Spleen (tissue), 7 donors: ENCODE measurements around the gene DRC1.

Experiments used
- CTCF ChIP-seq, 11 experiments: fragments of 200-600 bp in 7 of 11; fragments of 450-650 bp in 4 of 11; sonication (generic) in 4 of 11; IDR thresholded peaks in 8 of 11; conservative IDR thresholded peaks in 3 of 11; 1 replicate in 7 of 11; 2 replicates in 4 of 11; pipeline versions ENCODE4 v1.4.0 to v1.8.0; 2016 to 2021; ENCODE audit warnings: antibody characterized with exemption in 11 of 11, inconsistent platforms in 4 of 11, mild to moderate bottlenecking in 1 of 11
- POLR2A ChIP-seq, 3 donors: fragments of 450-650 bp; IDR thresholded peaks; one replicate each; pipeline ENCODE4 v1.5.1; 2017; ENCODE audit warnings: antibody characterized with exemption in 3 of 3, mild to moderate bottlenecking in 1 of 3
- POLR2AphosphoS5 ChIP-seq, 3 donors: sonication (generic); formaldehyde crosslinking; IDR thresholded peaks; one replicate each; pipeline ENCODE4 v1.5.1; 2017; ENCODE audit warnings: antibody characterized with exemption in 3 of 3
- donor health status: DM: no; HTN: no; CAD: no; lungs with moderate emphysema.
- donor health status: DM: no; HTN: no; CAD: no.
- donor health status: DM: no; HTN: no; CAD: no.

- no peak for TF ChIP-seq CTCF (IDR thresholded peaks at IDR 0.05 in 8 of 11, conservative IDR thresholded peaks at IDR 0.05 in 3 of 11)
- TF ChIP-seq POLR2AphosphoS5 (IDR thresholded peaks at IDR 0.05), result no peak
- TF ChIP-seq POLR2A (IDR thresholded peaks at IDR 0.05), result no peak
Measured at GRCh38 chr2:26414311-26414710, 12.6 kb downstream of the DRC1 start.
